AG09319 (cell line): ENCODE results near the gene SELE.
"Not testable (repeated sequence)": the region's sequence is repeated elsewhere in the genome, so short reads cannot be mapped to it uniquely, and the experiment has no call there.

ENCODE experiments used
- DNase-seq: peaks from one replicate; pipeline ENCODE4 v3.0.0-alpha.2; 2010; ENCODE audit warnings: low read depth; ENCODE audit errors: extremely low read depth
- TF ChIP-seq, protein P1 (sequence below): IDR thresholded peaks from 2 replicates; pipeline ENCODE4 v1.5.1; 2011; ENCODE audit warnings: low read depth, mild to moderate bottlenecking, inconsistent platforms, low read length, moderate library complexity

The SELE gene

DNA sequence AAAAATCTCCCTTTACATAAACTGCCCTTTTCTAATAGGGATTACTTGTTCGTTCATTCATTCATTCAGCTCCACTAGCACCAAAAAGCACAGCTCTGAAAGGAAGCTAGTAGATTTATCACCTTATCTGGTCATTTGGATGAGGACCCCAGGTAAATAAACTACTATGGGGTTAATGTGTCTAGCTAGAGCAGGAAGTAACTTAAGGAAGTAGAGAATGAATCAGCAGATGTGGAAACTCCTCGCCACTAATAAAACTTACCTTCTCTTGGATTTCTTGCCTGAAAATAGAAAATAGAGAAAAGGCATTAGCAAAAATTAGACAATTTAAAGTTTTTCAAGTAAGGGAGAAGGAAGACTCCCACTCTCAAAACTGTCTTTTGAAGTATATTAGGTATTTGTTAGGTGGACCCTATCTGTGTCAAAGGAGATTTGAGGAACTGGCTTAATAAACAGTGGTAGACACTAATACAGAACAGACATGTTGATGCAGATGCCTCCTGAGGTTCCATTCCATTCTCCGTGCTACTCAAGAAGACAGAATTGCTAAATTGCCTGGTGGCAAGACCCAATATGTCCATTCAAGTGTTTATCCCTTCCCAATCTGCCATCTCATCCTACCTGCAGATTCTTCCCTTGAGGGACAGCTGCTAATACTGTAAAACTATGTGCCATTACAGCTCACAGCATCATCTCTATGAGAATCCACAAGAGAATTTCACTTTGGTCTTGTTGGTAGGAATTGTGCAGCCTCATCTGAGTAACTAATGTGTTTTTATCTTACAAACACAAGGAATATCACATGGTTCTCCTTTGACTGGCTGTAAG, 37.4 kb downstream of the SELE start:
- TF ChIP-seq, protein P1, sequence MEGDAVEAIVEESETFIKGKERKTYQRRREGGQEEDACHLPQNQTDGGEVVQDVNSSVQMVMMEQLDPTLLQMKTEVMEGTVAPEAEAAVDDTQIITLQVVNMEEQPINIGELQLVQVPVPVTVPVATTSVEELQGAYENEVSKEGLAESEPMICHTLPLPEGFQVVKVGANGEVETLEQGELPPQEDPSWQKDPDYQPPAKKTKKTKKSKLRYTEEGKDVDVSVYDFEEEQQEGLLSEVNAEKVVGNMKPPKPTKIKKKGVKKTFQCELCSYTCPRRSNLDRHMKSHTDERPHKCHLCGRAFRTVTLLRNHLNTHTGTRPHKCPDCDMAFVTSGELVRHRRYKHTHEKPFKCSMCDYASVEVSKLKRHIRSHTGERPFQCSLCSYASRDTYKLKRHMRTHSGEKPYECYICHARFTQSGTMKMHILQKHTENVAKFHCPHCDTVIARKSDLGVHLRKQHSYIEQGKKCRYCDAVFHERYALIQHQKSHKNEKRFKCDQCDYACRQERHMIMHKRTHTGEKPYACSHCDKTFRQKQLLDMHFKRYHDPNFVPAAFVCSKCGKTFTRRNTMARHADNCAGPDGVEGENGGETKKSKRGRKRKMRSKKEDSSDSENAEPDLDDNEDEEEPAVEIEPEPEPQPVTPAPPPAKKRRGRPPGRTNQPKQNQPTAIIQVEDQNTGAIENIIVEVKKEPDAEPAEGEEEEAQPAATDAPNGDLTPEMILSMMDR: no peak
- no peak for DNase-seq

DNA sequence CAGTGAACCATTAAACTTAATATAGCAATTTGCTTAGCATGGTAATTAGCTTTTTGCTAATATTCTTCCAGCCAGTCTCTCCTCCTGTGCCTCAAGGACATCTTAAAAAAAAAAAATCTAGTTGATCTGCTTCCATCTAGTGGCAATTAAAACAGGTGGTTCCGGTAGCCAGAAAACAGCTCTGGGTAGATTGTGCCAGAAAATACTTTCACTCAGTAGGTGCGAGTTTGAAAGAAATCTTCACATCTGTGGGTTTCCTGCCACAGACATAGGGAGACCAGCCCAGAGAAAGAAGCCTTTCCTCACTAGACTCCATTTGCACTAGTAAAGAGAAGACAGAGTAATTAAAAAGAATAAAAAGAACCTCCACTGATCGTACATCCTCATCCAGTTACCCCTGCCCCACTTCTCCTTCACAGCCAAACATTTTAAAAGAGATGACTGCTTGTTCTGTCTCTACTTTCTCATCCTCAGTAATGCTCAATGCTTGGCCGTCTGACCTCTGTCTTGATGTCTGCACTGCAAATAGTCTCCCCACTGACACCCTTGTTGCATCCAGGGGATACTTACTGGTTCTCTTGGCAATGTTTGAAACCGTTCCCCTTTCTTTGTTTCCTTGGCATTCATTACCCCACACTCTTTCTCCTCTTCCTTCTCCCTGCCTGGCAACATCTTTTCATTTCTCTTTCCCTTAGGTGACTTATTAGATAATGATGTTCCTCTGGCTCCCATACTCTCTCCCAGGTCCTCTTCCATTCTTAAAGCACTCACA, 39.4 kb downstream of the SELE start:
- TF ChIP-seq, protein P1: no peak
- DNase-seq: no peak

DNA sequence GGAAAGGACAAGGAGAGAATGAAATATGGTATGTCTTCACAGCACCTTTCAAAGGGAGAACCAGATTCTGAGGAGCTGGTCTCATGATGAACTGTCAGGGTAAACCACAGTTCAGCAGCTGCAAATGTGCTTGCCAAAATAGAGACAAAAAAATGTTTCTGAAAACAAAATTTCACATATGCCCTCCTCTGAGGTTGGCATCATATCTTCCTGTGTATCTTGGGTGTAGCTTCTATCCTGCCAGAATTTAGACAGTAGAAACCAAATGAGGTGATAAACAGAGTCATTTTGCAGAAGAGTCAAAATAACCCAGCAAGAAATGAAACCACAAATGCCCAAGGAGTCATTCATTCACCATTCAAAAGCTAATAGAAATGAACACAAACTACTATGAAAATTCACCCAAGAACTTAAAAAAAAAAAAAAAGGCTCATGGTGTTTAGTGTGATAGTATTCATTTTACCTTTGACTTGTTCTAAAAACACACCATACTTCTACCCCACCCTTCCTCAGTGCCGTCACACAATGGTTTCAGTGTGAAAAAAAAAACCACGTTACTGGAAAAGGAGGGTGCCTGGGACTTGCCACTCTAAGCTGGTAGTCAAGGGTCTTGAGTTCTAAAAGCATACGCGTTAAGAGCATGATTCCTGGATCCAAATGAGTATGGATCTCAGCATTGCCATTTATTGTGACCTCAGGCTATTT, 41.0 kb downstream of the SELE start:
- TF ChIP-seq, protein P1: no peak
- no peak for DNase-seq

DNA sequence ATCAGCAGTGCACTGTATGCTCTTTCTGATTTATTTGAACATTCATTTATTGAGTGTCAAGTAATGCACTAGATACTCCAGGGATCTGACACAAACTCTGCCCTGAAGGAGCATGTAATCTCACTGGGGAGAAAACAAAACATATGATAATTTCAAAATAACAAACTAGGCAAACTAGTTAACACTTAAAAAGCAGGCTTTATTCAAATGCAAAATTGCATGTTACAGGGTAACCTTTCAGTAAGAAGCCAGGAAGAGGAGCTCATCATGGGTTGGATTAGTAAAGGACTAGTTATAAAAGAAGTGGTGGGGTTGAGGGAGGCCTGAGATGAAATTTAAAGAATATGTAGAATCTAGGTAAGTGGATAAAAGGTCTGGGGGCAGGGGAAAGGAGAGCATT, 43.4 kb downstream of the SELE start:
- TF ChIP-seq, protein P1: no peak
- DNase-seq: no peak

DNA sequence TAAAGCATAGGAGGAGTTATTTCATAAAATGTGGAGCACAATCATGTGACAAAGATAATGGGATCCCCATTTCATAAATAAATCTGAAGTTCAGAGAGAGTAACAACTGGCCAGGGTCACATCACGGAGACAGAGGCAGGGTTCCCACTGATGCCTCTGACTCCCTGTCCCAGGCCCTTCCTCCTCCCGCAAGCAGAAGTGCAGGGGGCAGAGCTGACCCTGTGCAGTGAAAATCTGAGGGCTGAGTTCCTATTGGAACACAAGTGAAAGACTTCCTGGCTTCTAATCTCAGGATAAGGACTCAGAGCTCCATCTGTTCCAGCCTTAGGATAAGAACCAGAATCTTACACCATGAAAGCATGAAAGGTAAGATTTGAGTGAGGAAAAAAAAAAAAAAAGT, 44.5 kb downstream of the SELE start:
- no peak for DNase-seq
- TF ChIP-seq, protein P1: no peak

DNA sequence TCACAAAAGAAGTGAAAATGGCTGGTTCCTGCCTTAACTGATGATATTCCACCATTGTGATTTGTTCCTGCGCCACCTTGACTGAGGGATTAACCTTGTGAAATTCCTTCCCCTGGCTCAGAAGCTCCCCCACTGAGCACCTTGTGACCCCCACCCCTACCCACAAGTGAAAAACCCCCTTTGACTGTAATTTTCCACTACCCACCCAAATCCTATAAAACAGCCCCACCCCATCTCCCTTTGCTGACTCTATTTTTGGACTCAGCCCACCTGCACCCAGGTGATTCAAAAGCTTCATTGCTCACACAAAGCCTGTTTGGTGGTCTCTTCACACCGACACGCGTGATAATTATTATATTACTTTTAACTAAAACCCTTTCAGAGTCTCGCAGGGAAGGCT, 45.5 kb downstream of the SELE start:
- not testable (repeated sequence) for DNase-seq

DNA sequence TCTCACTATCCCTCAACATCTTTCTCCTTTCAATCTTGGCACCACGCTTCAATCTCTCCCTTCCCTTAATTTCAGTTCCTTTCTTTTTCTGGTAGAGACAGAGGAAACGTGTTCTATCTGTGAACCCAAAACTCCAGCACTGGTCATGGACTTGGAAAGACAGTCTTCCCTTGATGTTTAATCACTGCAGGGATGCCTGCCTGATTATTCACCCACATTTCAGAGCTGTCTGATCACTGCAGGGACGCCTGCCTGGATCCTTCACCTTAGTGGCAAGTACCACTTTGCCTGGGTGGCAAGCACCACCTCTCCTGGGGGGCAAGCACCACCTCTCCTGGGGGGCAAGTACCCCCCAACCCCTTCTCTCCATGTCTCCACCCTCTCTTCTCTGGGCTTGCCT, 50.2 kb downstream of the SELE start:
- TF ChIP-seq, protein P1: no peak
- no peak for DNase-seq

DNA sequence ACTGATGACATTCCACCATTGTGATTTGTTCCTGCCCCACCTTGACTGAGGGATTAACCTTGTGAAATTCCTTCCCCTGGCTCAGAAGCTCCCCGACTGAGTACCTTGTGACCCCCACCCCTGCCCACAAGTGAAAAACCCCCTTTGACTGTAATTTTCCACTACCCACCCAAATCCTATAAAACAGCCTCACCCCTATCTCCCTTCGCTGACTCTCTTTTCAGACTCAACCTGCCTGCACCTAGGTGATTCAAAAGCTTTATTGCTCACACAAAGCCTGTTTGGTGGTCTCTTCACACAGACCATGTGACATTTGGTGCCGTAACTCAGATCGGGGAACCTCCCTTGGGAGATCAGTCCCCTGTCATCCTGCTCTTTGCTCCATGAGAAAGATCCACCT, 50.7 kb downstream of the SELE start:
- DNase-seq: not testable (repeated sequence)
